GM19193 (cell line): ENCODE measurements around the gene CLDN24.
A peak's percentile ranks its signal among the peaks of the same experiment; 100 is the strongest.

Source experiments
- POLR2A ChIP-seq: IDR thresholded peaks from 4 replicates; pipeline ENCODE4 v1.6.1; 2011; ENCODE audit not compliant: insufficient read depth, insufficient read length; ENCODE audit errors: extremely low read depth

Gene CLDN24

GRCh38 chr4:183312841-183313240, 9.4 kb downstream of the CLDN24 start:
- no peak for TF ChIP-seq POLR2A

- TF ChIP-seq POLR2A, result no peak
Measured at GRCh38 chr4:183306811-183307210, 15.4 kb downstream of the CLDN24 start.

- no peak for TF ChIP-seq POLR2A
Measured at GRCh38 chr4:183304538-183304937, 17.7 kb downstream of the CLDN24 start.

GRCh38 chr4:183304067-183304466, 18.2 kb downstream of the CLDN24 start:
- no peak for TF ChIP-seq POLR2A

- no peak for TF ChIP-seq POLR2A
Measured at GRCh38 chr4:183303301-183303700, 18.9 kb downstream of the CLDN24 start.

DNA sequence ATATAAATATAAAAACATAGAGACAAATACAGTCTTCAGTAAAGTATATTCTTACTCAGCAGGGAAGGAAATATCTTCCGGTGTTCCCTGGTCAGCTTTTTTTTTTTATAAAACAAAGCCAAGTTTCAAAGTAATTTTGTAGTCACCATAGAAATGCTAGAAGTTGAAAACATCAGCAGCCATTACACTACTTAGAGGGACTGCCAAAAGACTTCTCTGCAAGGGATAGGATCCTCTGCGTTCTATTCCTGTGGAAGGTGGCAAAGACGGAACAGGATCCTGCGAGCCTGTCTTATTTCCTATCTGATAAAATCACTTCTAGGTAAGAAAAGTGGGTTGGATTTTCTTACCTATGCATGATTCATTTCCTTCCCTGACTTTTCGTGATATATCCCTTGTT, 21.6 kb downstream of the CLDN24 start:
- no peak for TF ChIP-seq POLR2A

DNA sequence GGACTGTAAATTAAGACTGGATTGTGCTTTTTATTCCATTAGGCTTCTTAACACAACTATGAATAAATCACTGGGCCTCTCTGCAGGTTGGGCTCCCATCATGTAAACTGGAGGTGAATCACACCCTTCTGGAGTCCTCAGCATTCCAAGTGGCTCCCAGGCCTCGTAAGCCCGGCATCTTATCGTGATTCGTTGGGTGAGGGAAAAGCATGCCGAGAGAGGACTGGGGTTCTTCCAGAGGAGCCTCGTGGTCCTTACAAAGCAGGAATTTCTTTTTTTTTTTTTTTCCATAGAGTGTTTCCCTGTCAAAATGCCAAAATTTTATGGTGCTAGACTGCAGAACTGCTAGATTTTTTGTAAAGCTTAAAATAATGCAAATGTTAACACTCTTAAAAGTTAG, 22.2 kb downstream of the CLDN24 start:
- no peak for TF ChIP-seq POLR2A

DNA sequence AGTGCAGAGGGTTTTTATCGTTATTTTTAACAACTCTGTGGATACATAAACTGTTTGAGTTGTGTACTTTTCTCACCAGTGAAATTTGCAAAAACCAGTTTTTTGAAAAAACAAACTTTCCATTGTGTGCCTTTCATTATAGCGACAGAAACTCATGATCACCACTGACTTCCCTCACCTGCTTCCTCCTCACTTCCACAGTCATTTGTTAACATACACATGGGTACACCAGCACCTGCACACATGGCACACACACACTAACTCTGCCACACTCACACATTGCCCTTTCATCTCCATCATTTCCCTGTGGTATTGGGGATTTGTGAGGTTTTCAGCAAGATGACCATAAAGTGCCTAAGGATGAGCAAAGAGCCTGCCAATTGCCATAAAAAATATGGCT, 22.8 kb downstream of the CLDN24 start:
- TF ChIP-seq POLR2A, result no peak

DNA sequence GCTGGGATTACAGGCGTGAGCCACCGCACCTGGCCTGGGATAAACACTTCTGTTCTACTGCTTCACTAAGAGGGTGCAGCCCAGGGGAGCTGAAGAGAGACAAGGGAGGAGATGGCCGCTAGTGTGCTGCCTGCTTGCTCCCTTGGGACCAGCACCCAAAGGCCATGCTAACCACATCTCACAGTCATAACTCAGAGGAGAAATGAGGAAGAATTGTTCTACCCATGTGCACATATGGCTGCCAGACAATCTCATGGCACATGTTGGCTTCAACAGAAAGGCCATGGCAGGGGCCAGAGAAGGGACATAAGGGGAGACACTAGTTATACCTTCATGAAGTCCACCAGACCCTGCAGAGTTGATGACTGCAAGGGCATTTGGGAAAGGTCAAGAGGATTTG, 24.6 kb downstream of the CLDN24 start:
- no peak for TF ChIP-seq POLR2A

DNA sequence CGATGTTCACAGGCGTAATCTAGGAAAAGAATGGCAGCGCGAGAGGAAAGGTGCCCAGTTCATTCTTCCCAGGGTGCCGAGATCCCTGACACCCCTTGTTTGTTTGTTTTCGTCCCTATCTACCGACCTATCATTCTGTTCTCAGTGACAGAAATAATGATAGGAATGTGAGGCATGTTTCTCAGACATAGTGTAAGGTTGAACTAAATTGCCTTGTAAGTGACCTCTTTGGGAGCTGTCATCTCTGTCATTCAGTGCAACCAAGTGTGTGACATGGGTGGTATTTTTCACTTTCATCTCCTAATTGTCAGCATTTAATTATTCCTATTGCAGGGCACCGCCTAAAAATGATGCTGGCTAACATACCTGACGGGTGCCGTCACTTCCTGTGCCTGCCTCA, 26.5 kb downstream of the CLDN24 start:
- no peak for TF ChIP-seq POLR2A

DNA sequence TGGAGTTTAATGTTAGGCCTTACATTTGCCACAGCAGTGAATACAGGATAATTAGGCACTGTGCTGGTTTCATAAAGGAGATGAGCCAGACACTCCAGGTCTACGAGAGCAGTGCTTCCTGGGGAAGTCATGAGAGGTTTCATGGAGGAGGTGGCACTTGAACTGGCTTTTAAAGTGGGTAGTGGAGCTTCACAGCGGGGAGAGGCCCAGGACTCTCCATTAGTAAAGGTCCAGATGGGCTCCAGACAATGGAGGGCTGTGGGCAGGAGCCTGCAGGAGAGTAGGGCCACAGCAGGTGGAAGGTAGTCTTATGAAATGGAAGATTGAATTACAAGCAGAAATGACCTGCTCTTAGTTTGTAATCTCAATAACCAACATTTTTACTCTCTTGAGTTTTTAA, 31.2 kb downstream of the CLDN24 start:
- TF ChIP-seq POLR2A, result no peak

DNA sequence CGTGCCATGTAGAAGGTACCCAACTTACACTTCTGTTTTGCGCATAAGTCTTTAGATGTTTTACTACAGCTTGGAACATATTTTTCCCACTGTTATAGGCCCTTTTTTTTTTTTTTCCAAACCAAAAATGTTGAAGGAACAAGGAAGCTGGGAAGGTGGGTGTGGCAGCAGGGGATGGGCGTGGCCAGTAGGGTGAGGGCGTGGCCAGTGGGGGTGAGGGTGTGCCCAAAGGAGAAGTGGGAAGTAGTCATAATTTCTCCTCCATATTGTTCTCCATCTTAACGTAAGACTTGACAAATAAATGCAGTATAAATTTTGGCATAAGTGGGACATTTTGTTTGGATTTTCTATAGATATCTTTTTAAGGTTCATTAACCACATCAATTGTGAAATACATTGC, 32.5 kb downstream of the CLDN24 start:
- TF ChIP-seq POLR2A, result no peak

DNA sequence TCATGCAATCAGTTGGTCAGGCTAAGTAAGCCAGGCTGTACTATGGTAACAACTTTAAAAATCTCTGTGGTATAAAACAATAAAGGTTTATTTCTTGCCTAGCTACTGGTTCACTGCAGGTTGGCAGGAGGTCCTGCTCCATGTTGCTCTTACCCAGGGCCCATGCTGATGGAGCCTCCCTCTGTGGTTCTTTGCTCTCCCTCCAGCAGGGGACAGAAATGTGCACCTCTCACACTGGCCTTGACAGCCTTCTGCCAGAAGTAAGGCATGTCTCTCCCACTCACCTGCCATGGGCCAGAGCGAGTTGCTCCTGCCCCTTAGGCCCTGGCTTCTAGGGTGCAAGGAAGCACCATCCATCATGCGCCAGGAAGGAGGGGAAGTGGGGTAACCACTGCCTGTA, 33.3 kb downstream of the CLDN24 start:
- no peak for TF ChIP-seq POLR2A

DNA sequence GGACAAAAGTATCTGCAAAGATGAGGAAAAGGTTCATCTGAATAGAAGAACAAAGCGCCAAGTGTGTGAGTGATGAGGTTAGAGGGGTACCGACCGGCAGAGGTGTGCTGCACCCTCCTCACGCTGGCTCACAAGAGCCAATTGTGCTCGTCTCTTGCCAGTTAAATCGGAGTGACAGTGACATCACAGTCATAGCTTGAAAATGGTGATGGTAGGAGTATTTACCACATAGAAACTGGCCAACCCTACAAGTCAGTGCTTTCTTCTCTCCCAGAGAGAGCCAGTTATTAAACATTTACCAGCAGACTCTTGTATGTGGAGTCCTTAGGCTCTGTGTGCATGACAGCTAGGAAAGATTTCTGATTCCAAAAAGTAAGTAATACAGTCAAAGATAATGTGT, 34.5 kb downstream of the CLDN24 start:
- peak; percentile 25 for TF ChIP-seq POLR2A

- TF ChIP-seq POLR2A, result no peak
Measured at GRCh38 chr4:183287309-183287659, 34.9 kb downstream of the CLDN24 start.

DNA sequence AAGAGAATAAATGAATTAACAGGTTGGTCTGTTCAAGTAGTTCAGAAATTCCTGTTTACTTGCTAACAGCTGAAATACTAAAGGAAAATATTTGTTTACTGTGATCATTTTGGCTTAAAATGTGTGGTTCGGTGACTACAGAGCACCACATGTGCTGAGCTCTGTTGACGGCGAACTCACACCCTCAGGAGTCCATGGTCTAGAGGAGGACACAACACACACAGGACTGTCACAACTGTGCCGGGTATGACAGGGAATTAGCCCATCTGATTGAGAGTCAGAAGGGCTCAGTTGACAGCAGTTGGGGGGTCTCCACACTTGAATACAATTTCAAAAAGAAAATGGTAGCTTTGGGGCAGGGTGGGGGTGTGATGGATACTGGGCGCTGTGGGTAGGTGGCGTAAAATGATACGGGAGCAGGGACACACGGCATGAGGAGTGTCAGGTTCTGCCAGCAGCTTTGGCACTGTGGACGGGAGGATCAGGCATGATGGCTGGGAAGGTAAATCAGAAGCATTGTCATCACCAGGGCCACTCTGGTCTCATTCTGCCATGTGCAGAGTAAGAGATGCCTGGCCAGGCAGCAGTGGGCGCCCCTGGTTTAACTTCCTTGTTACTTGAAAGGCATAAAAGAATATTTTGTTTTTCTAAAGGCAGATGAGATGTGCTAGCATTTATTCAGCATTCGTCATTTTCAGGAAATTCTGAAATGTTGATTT, 35.5 kb downstream of the CLDN24 start:
- TF ChIP-seq POLR2A, result no peak

GRCh38 chr4:183285886-183286285, 36.3 kb downstream of the CLDN24 start:
- TF ChIP-seq POLR2A, result no peak

GRCh38 chr4:183284965-183285364, 37.3 kb downstream of the CLDN24 start:
- TF ChIP-seq POLR2A, result no peak

GRCh38 chr4:183284258-183284785, 37.9 kb downstream of the CLDN24 start:
- TF ChIP-seq POLR2A, result no peak
